SKM-1 treated with dmso at 0.1 percent for 144 hours (cell line): ENCODE measurements around the gene PLCD3.

Experiments used
- DNase-seq: peaks from one replicate; lab custom pipeline; 2025; ENCODE audit not compliant: unreplicated experiment; lab: John Stamatoyannopoulos, UW

PLCD3 gene

DNA sequence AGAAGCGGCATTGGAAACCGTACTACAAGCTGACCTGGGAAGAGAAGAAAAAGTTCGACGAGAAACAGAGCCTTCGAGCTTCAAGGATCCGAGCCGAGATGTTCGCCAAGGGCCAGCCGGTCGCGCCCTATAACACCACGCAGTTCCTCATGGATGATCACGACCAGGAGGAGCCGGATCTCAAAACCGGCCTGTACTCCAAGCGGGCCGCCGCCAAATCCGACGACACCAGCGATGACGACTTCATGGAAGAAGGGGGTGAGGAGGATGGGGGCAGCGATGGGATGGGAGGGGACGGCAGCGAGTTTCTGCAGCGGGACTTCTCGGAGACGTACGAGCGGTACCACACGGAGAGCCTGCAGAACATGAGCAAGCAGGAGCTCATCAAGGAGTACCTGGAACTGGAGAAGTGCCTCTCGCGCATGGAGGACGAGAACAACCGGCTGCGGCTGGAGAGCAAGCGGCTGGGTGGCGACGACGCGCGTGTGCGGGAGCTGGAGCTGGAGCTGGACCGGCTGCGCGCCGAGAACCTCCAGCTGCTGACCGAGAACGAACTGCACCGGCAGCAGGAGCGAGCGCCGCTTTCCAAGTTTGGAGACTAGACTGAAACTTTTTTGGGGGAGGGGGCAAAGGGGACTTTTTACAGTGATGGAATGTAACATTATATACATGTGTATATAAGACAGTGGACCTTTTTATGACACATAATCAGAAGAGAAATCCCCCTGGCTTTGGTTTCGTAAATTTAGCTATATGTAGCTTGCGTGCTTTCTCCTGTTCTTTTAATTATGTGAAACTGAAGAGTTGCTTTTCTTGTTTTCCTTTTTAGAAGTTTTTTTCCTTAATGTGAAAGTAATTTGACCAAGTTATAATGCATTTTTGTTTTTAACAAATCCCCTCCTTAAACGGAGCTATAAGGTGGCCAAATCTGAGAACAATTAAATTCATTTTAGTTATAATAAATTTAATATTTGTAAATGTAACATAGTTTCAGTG, 17.7 kb upstream of the PLCD3 start:
- DNase-seq, result no peak

DNA sequence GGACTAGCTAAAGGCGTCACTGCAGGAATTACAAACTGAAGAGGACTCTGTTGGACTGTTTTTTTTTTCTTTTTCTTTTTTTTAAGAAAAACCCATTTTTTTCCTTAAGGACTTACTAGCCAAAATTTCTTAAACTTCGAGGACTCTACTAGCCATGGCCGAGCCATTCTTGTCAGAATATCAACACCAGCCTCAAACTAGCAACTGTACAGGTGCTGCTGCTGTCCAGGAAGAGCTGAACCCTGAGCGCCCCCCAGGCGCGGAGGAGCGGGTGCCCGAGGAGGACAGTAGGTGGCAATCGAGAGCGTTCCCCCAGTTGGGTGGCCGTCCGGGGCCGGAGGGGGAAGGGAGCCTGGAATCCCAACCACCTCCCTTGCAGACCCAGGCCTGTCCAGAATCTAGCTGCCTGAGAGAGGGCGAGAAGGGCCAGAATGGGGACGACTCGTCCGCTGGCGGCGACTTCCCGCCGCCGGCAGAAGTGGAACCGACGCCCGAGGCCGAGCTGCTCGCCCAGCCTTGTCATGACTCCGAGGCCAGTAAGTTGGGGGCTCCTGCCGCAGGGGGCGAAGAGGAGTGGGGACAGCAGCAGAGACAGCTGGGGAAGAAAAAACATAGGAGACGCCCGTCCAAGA, 16.8 kb upstream of the PLCD3 start:
- peak; percentile 67 for DNase-seq

GRCh38 chr17:45148183-45149036, 16.1 kb upstream of the PLCD3 start, which contains the start of gene HEXIM1:
Gene HEXIM1 (plus strand): TSS chr17:45148475. CDS start chr17:45149191, 716 bp downstream.
- peak; percentile 99 for DNase-seq

DNA sequence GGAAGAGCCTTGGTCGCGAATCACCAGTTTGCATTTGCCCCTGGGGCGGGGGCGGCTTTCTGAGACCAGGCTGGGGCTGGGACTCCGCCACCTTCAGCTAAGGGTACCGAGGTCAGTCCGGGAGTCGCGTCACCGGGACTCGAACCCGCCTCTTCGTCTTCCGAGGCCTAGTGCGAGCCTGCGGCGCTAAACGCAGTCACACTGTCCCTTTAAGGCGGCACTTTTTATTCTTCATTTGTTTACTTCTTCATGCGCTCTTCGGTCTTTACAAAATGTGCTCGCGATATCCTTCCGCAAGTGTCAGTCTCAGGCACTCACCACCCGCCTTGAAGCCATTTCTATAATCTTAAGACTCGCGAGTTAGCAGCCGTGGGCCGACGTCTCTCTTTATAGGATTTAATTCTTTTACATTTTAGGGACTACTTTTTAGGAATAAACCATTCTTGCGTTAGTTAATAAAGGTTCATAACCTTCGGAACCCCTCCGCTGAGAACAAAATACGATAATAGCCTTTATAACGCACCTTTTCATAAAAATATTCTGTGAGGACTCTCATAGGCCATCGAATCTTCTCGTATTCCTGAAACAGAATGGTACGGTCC, 15.4 kb upstream of the PLCD3 start:
- DNase-seq, result peak; percentile 88

GRCh38 chr17:45146890-45147580, 14.7 kb upstream of the PLCD3 start:
- DNase-seq, result peak; percentile 68

DNA sequence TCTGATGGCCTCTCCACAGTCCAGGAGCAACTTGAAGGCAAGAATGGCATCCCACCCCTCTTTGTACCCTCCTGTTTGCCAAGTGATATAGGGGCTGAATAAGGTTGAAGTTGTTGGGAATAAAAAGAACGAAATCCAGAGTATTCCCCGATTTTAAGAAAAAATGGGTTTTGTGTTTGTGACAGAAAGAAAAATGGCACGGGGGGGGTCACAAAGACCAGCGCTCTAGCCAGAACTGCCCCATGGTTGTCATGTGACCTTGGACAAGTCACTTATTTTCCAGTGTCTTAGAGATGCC, 14.2 kb upstream of the PLCD3 start:
- DNase-seq, result no peak

GRCh38 chr17:45146166-45146565, 13.9 kb upstream of the PLCD3 start:
- DNase-seq, result no peak

- DNase-seq, result no peak
These were observed 12.7 kb upstream of the PLCD3 start for GRCh38 chr17:45145035-45145389.

GRCh38 chr17:45144199-45145034, 12.1 kb upstream of the PLCD3 start:
- no peak for DNase-seq

GRCh38 chr17:45143767-45144198, 11.5 kb upstream of the PLCD3 start:
- DNase-seq, result no peak

DNA sequence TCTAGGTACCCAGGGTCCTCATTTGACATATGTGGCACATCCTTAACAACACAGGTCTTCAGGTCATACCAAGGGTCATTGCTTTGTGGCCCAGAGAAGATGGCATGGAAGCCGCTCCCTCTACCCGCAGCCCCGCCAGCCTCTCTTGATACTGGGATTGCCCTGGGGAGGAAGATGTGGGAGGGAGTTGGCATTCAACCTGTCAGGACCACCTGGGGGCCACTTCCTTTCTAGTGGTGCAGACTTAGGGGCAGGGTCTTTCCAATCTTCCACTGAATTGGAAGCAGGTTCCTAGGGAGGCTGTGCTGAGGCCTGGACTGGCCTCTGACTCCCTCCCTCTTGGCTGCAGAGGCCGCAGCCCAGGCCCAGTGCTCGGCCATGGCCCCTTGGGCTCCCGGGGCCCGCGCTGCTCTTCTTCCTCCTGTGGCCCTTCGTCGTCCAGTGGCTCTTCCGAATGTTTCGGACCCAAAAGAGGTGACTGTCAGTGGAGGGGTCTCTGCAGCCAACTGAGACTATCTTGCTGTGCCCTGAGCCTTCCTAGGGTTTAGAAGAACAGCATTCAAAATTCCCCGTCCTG, 10.9 kb upstream of the PLCD3 start:
- DNase-seq, result no peak

GRCh38 chr17:45139533-45139920, 7.2 kb upstream of the PLCD3 start:
- DNase-seq, result no peak

- no peak for DNase-seq
These were observed 6.7 kb upstream of the PLCD3 start for GRCh38 chr17:45138911-45139532.

GRCh38 chr17:45137561-45138305, 5.4 kb upstream of the PLCD3 start:
- no peak for DNase-seq

GRCh38 chr17:45136846-45137560, 4.7 kb upstream of the PLCD3 start:
- DNase-seq, result no peak

GRCh38 chr17:45135978-45136791, 3.9 kb upstream of the PLCD3 start:
- no peak for DNase-seq
